Upper lobe of right lung (tissue), 1 donor: ENCODE measurements around the gene ZNF385A. TPM values are rescaled to one million over a fixed set of nuclear protein-coding genes. Genes with fewer than 3 reads are reported as not detected.

Experiments
- ATAC-seq: fragments of 200-7000 bp; cut with Tn5 transposase; one replicate; pipeline ENCODE4 v1.9.1; 2020; ENCODE audit warnings: mild to moderate bottlenecking, moderate library complexity
- DNase-seq: peaks from one replicate; pipeline ENCODE4 v3.0.0-alpha.2; 2020
- H3K27ac ChIP-seq: fragments of 200-600 bp; one replicate; pipeline ENCODE4 v1.8.0; 2022
- H3K27me3 ChIP-seq: fragments of 200-600 bp; one replicate; pipeline ENCODE4 v1.8.0; 2022; ENCODE audit warnings: mild to moderate bottlenecking
- H3K36me3 ChIP-seq: fragments of 200-600 bp; one replicate; pipeline ENCODE4 v1.8.0; 2022
- H3K4me1 ChIP-seq: fragments of 200-600 bp; one replicate; pipeline ENCODE4 v1.8.0; 2022
- H3K4me3 ChIP-seq: fragments of 200-600 bp; one replicate; pipeline ENCODE4 v1.8.0; 2022; ENCODE audit warnings: mild to moderate bottlenecking
- H3K9me3 ChIP-seq: fragments of 200-600 bp; one replicate; pipeline ENCODE4 v1.8.0; 2022
- CTCF ChIP-seq: fragments of 200-600 bp; IDR thresholded peaks from one replicate; pipeline ENCODE4 v1.8.0; 2022; ENCODE audit warnings: antibody characterized with exemption
- intact Hi-C: fragments of 100-400 bp; cut with DNase I; formaldehyde crosslinking; loops from one replicate; pipeline ENCODE4 v1.11.0; 2022
- total RNA-seq: library from RNA; stranded (reverse); fragmentation: NEBNext Ultra II Directional; extraction: Animal tissue kit (Norgen Biotek cat#: 25700); gene quantifications from one replicate; pipeline ENCODE4 v1.2.1, GENCODE V29; 2021
- donor health status: DM: no; HTN: yes; CAD: no; lungs with severe emphysema.

The ZNF385A gene
- total RNA-seq, 1 donor from 2014 or later = 26.6 TPM

- Histone ChIP-seq H3K9me3 (no peaks in the 10 kb centered on the region), H3K4me1 (peaks cover 5% of the 10 kb centered on the region), H3K27ac (no peak overlapping the region), H3K36me3 (peaks cover 9% of the 10 kb centered on the region), H3K27me3 (no peaks in the 10 kb centered on the region), H3K4me3 (no peak overlapping the region)
- no peak for ATAC-seq
- no peak for TF ChIP-seq CTCF
- DNase-seq = no peak
- intact Hi-C loops = no loop called here
Measured at GRCh38 chr12:54390176-54390667, 5.7 kb upstream of the ZNF385A start.

GRCh38 chr12:54389607-54390175, 5.2 kb upstream of the ZNF385A start:
- Histone ChIP-seq H3K27ac (no peak overlapping the region), H3K9me3 (no peaks in the 10 kb centered on the region), H3K4me3 (no peak overlapping the region), H3K27me3 (no peaks in the 10 kb centered on the region), H3K36me3 (peaks cover 3% of the 10 kb centered on the region), H3K4me1 (peaks cover 5% of the 10 kb centered on the region)
- intact Hi-C loops = no loop called here
- ATAC-seq = no peak
- no peak for DNase-seq
- TF ChIP-seq CTCF = no peak

GRCh38 chr12:54389134-54389508, 4.6 kb upstream of the ZNF385A start:
- no peak for TF ChIP-seq CTCF
- intact Hi-C loops = no loop called here
- Histone ChIP-seq H3K4me1 (peaks cover 5% of the 10 kb centered on the region), H3K27me3 (no peaks in the 10 kb centered on the region), H3K9me3 (no peaks in the 10 kb centered on the region), H3K4me3 (no peak overlapping the region), H3K27ac (no peak overlapping the region), H3K36me3 (no peaks in the 10 kb centered on the region)
- no peak for ATAC-seq
- DNase-seq = no peak

- no peak overlapping the region for H3K27ac ChIP-seq
- no peak for ATAC-seq
- no peaks in the 10 kb centered on the region for H3K9me3 ChIP-seq
- no peak for DNase-seq
- peaks cover 5% of the 10 kb centered on the region for H3K4me1 ChIP-seq
- no peak overlapping the region for H3K4me3 ChIP-seq
- intact Hi-C loops = no loop called here
- no peaks in the 10 kb centered on the region for H3K27me3 ChIP-seq
- no peaks in the 10 kb centered on the region for H3K36me3 ChIP-seq
- TF ChIP-seq CTCF = no peak
Measured at GRCh38 chr12:54388237-54389133, 4.0 kb upstream of the ZNF385A start.

GRCh38 chr12:54387114-54387467, 2.6 kb upstream of the ZNF385A start:
- TF ChIP-seq CTCF = no peak
- no peaks in the 10 kb centered on the region for H3K27me3 ChIP-seq
- intact Hi-C loops = no loop called here
- no peak overlapping the region for H3K27ac ChIP-seq
- no peaks in the 10 kb centered on the region for H3K9me3 ChIP-seq
- no peaks in the 10 kb centered on the region for H3K36me3 ChIP-seq
- DNase-seq (no peak), ATAC-seq (no peak)
- H3K4me3 ChIP-seq = no peak overlapping the region
- H3K4me1 ChIP-seq = peaks cover 5% of the 10 kb centered on the region
